HepG2 (cell line): ENCODE results near the gene ATRIP. TPM values are rescaled to one million over a fixed set of nuclear protein-coding genes. Genes with fewer than 3 reads are reported as not detected.

Experiments
- CEBPZ ChIP-seq: IDR thresholded peaks from 2 replicates; pipeline ENCODE4 v1.6.1; 2012; ENCODE audit warnings: low read length, improper control_type of control experiment
- CSRNP1 ChIP-seq: sonication (generic); formaldehyde crosslinking; IDR thresholded peaks from 2 replicates; pipeline ENCODE4 v1.8.1; 2023; ENCODE audit warnings: mild to moderate bottlenecking, missing genetic modification reagents
- ELF3 ChIP-seq: IDR thresholded peaks from 2 replicates; pipeline ENCODE4 v1.6.1; 2016; ENCODE audit warnings: missing genetic modification reagents, missing compliant biosample characterization
- PBX2 ChIP-seq: IDR thresholded peaks from 2 replicates; pipeline ENCODE4 v1.6.1; 2016; ENCODE audit warnings: control low read depth
- SSRP1 ChIP-seq: IDR thresholded peaks from 2 replicates; pipeline ENCODE4 v1.6.1; 2016; ENCODE audit warnings: control low read depth
- THYN1 ChIP-seq: sonication (generic); formaldehyde crosslinking; IDR thresholded peaks from 2 replicates; pipeline ENCODE4 v1.8.1; 2023; ENCODE audit warnings: low read depth, mild to moderate bottlenecking, moderate library complexity, missing genetic modification reagents, borderline replicate concordance
- ZBTB26 ChIP-seq: IDR thresholded peaks from 2 replicates; pipeline ENCODE4 v1.6.1; 2016; ENCODE audit warnings: missing compliant biosample characterization, missing genetic modification reagents, borderline replicate concordance
- ZFP90 ChIP-seq: sonication (generic); formaldehyde crosslinking; IDR thresholded peaks from 2 replicates; pipeline ENCODE4 v1.8.0; 2022; ENCODE audit warnings: missing genetic modification reagents, mild to moderate bottlenecking, inconsistent platforms, borderline replicate concordance
- ZHX2 ChIP-seq, 2 experiments: sonication (generic) in 1 of 2; formaldehyde crosslinking in 1 of 2; IDR thresholded peaks; 2 replicates each; pipeline versions ENCODE4 v1.6.1 to v1.9.0; 2014 to 2022; ENCODE audit warnings: antibody characterized with exemption in 1 of 2, borderline replicate concordance in 1 of 2, inconsistent platforms in 1 of 2, low read depth in 1 of 2, missing genetic modification reagents in 1 of 2
- ZNF468 ChIP-seq: sonication (generic); formaldehyde crosslinking; IDR thresholded peaks from 2 replicates; pipeline ENCODE4 v1.8.0; 2022; ENCODE audit warnings: mild to moderate bottlenecking, moderate library complexity, missing genetic modification reagents
- ZNF691 ChIP-seq: sonication (generic); formaldehyde crosslinking; IDR thresholded peaks from 2 replicates; pipeline ENCODE4 v1.4.0; 2020; ENCODE audit warnings: missing genetic modification reagents, low read depth, mild to moderate bottlenecking, borderline replicate concordance
- ZNF775 ChIP-seq: sonication (generic); formaldehyde crosslinking; IDR thresholded peaks from 2 replicates; pipeline ENCODE4 v1.4.0; 2020; ENCODE audit warnings: missing genetic modification reagents, mild to moderate bottlenecking, moderate library complexity, borderline replicate concordance
- polyA plus RNA-seq, 8 experiments: library from polyadenylated mRNA; depleted of rRNA in 3 of 8; stranded (reverse) in 7 of 8; unstranded in 1 of 8; fragments of >200 nt; fragmentation: Illumina TruSeq in 4 of 8; extraction: Trizol in 4 of 8; gene quantifications; 2 replicates each; pipeline versions ENCODE4 v1.2.1 to v1.2.3, GENCODE V29; 2011 to 2016; ENCODE audit warnings: low read depth in 4 of 8, missing spikeins in 1 of 8, mixed read lengths in 1 of 8; ENCODE audit not compliant: insufficient read depth in 1 of 8
- total RNA-seq, 5 experiments: library from RNA; depleted of rRNA; stranded (reverse); fragments of >200 nt; fragmentation: Illumina TruSeq; extraction: Trizol; gene quantifications; 2 replicates each; pipeline ENCODE4 v1.2.3, GENCODE V29; 2016; ENCODE audit warnings: low read depth in 1 of 5

ATRIP gene
- total and polyA plus RNA-seq, 2 of the 13 experiments (the other 11 are each of a cell fraction or from before 2014, with no cell fraction given) = 5.1 to 12.5 TPM

GRCh38 chr3:48429960-48430707 is 16.4 kb upstream of the ATRIP start, which contains the start of gene PLXNB1 (continued):
- TF ChIP-seq ZHX2 (IDR thresholded peaks at IDR 0.05; ENCODE audit: low read depth) = no peak
- no peak for TF ChIP-seq ZHX2 (CRISPR knock-in tag; IDR thresholded peaks at IDR 0.05; ENCODE audit: borderline replicate concordance)
- TF ChIP-seq PBX2 (CRISPR knock-in tag) = no peak
- TF ChIP-seq ZFP90 (CRISPR knock-in tag) = peak; percentile 96; the same call in 1 of the 2 replicates
- TF ChIP-seq ZBTB26 (CRISPR knock-in tag) = 0 out of 2 replicates have a peak, but pooled peaks have one; percentile 12
- TF ChIP-seq SSRP1 (CRISPR knock-in tag) = no peak
- TF ChIP-seq ZNF691 (CRISPR knock-in tag) = peak; percentile 68; the same call in 1 of the 2 replicates
- TF ChIP-seq ZNF468 = no peak
- TF ChIP-seq CEBPZ = no peak
- no peak for TF ChIP-seq THYN1 (CRISPR knock-in tag)
- no peak for TF ChIP-seq ZNF775 (CRISPR knock-in tag)
- peak; percentile 68; the same call in 1 of the 2 replicates for TF ChIP-seq CSRNP1 (CRISPR knock-in tag)
- peak; percentile 87 for TF ChIP-seq ELF3 (CRISPR knock-in tag)
